Lung (tissue), 12 donors: ENCODE measurements around the gene JHY. TPM values are rescaled to one million over a fixed set of nuclear protein-coding genes. Genes with fewer than 3 reads are reported as not detected.
"Not testable (repeated sequence)": the region's sequence is repeated elsewhere in the genome, so short reads cannot be mapped to it uniquely, and the experiment has no call there.

Experiments used
- ATAC-seq: fragments of 200-7000 bp; cut with Tn5 transposase; one replicate; pipeline ENCODE4 v1.9.1; 2020; ENCODE audit warnings: moderate number of reproducible peaks; ENCODE audit not compliant: insufficient read depth, low FRiP score
- DNase-seq, 3 donors: peaks; one replicate each; pipeline ENCODE4 v3.0.0-alpha.2; 2013 to 2017
- H3K27ac ChIP-seq, 2 donors: one replicate each; pipeline ENCODE4 v1.5.1; 2013; ENCODE audit warnings: mild to moderate bottlenecking in 2 of 2, moderate library complexity in 2 of 2, control low read depth in 1 of 2, inconsistent platforms in 1 of 2, low read depth in 1 of 2, low read length in 1 of 2
- H3K27me3 ChIP-seq, 3 donors: one replicate each; pipeline ENCODE4 v1.5.1; 2013; ENCODE audit warnings: low read length in 2 of 3; ENCODE audit not compliant: control insufficient read depth in 3 of 3, insufficient read depth in 3 of 3
- H3K36me3 ChIP-seq, 4 donors: one replicate each; pipeline ENCODE4 v1.5.1; 2013; ENCODE audit warnings: low read length in 4 of 4, mild to moderate bottlenecking in 1 of 4, moderate library complexity in 1 of 4; ENCODE audit not compliant: control insufficient read depth in 4 of 4, insufficient read depth in 4 of 4
- H3K4me1 ChIP-seq, 5 donors: one replicate each; pipeline ENCODE4 v1.5.1; 2013; ENCODE audit warnings: low read length in 5 of 5, mild to moderate bottlenecking in 2 of 5, moderate library complexity in 1 of 5; ENCODE audit not compliant: control insufficient read depth in 5 of 5, insufficient read depth in 5 of 5
- H3K4me3 ChIP-seq: one replicate; pipeline ENCODE4 v1.5.1; 2013; ENCODE audit warnings: mild to moderate bottlenecking, control low read depth, moderate library complexity
- H3K9ac ChIP-seq, 2 donors: one replicate each; pipeline ENCODE4 v1.5.1; 2013; ENCODE audit warnings: low read length in 2 of 2, control low read depth in 1 of 2; ENCODE audit not compliant: insufficient read depth in 1 of 2
- H3K9me3 ChIP-seq, 4 donors: one replicate each; pipeline ENCODE4 v1.5.1; 2013; ENCODE audit warnings: low read length in 3 of 4, mild to moderate bottlenecking in 1 of 4, moderate library complexity in 1 of 4; ENCODE audit not compliant: control insufficient read depth in 4 of 4, insufficient read depth in 3 of 4
- CTCF ChIP-seq: IDR thresholded peaks from 2 replicates; pipeline ENCODE4 v1.5.1; 2012; ENCODE audit warnings: mild to moderate bottlenecking; ENCODE audit errors: control extremely low read depth, extremely low read depth
- WGBS, 2 donors: extraction: QIAGEN DNeasy Blood & Tissue Kit; methylation state at CpG; one replicate each; pipeline ENCODE4 v1.1.7; 2013; 5-methylcytosine and 5-hydroxymethylcytosine counted together
- polyA plus RNA-seq, 2 donors: library from polyadenylated mRNA; stranded (reverse); fragments of 200-250 nt; gene quantifications; one replicate each; pipeline ENCODE4 v1.2.1, GENCODE V29; 2013
- total RNA-seq, 2 donors: library from RNA; depleted of rRNA in 1 of 2; stranded (reverse); fragments of >200 nt in 1 of 2; gene quantifications; one replicate each; pipeline ENCODE4 v1.2.1, GENCODE V29; 2014 to 2021
- donor health status: control.
- donor health status: control.
- donor health status: Bipolar disorder and iron deficiency.
- donor health status: healthy.
- donor health status: DM: yes; HTN: yes; CAD: no.

The JHY gene
- total and polyA plus RNA-seq, 4 donors = 2.4 to 11.0 (median 7.3) TPM

- 32 to 35% methylated on average over 3 of the region's 3 CpGs for WGBS, 2 donors
- Histone ChIP-seq H3K36me3 (no peaks in the 10 kb centered on the region), H3K4me3 (no peak overlapping the region), H3K4me1 (peaks cover 0 to 4% (median 0%) of the 10 kb centered on the region in 5 donors), H3K27ac (no peak overlapping the region), H3K9me3 (no peaks in the 10 kb centered on the region), H3K9ac (no peak overlapping the region), H3K27me3 (no peaks in the 10 kb centered on the region)
- peak; percentile 51 for TF ChIP-seq CTCF
- ATAC-seq = no peak
- DNase-seq = peak; percentile 67 to 93 (median 93)
These were observed 28.6 kb upstream of the JHY start for GRCh38 chr11:122853971-122854446.

GRCh38 chr11:122861631-122862030 lies 20.9 kb upstream of the JHY start:
- Histone ChIP-seq H3K27me3 (peaks cover 0 to 6% (median 5%) of the 10 kb centered on the region in 3 donors), H3K36me3 (no peaks in the 10 kb centered on the region), H3K9me3 (no peaks in the 10 kb centered on the region), H3K4me3 (no peak overlapping the region), H3K9ac (no peak overlapping the region), H3K27ac (no peak overlapping the region), H3K4me1 (no peaks in the 10 kb centered on the region)
- no peak for TF ChIP-seq CTCF
- ATAC-seq = no peak
- 64 to 81% methylated on average over 3 of the region's 3 CpGs for WGBS, 2 donors
- DNase-seq = no peak

DNA sequence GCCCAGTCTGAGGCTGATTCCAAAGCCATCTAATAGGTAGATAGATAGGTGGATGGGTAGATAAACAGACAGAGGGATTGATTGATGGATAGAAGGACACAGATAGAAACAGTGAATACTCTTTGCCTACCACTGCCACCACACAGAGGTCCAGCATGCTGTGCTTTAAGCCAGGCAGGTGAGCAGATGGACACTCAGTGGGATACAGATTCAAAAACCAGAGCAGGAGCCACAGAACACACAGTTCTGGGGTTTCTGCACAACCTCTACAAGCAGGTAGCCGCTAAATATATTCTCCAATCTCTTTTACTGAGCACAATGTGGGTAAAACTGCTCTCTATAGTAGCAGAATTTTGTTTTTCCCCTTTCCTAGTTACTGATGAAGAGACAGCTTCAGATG lies 20.5 kb upstream of the JHY start:
- H3K9ac ChIP-seq = no peak overlapping the region
- H3K27me3 ChIP-seq = peaks cover 0 to 6% (median 5%) of the 10 kb centered on the region in 3 donors
- no peak for DNase-seq
- H3K9me3 ChIP-seq = no peaks in the 10 kb centered on the region
- no peak for TF ChIP-seq CTCF
- H3K4me1 ChIP-seq = no peaks in the 10 kb centered on the region
- no peak overlapping the region for H3K4me3 ChIP-seq
- no peak for ATAC-seq
- 93 to 96% methylated on average over 1 of the region's 1 CpG for WGBS, 2 donors
- no peak overlapping the region for H3K27ac ChIP-seq
- H3K36me3 ChIP-seq = no peaks in the 10 kb centered on the region

DNA sequence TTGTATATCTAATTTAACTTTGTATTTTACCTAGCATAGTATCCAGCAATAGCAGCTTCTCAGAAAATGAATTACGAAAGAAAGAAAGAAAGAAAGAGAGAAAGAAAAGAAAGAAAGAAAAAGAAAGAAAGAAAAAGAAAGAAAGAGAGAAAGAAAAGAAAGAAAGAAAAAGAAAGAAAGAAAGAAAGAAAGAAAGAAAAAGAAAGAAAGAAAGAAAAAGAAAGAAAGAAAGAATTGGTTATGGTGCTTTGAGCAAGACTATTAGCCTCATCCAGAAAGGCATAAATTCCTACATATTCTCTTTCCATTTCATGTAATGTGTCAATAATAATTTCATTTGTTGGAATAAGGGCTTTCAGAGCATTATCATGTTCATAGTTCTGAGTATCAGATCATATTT lies 19.4 kb upstream of the JHY start:
- not testable (repeated sequence) for H3K9ac ChIP-seq, H3K4me3 ChIP-seq, H3K36me3 ChIP-seq, H3K4me1 ChIP-seq, H3K27me3 ChIP-seq, H3K27ac ChIP-seq, ATAC-seq, DNase-seq, H3K9me3 ChIP-seq
- 89 to 94% methylated on average over 1 of the region's 1 CpG for WGBS, 2 donors
